ENCODE data around the gene TFAP2E.

The TFAP2E gene

GRCh38 chr1:35554266-35555211 lies 18.6 kb upstream of the TFAP2E start:
- no peak for TF ChIP-seq CTCF (IDR thresholded peaks at IDR 0.05)
- Histone ChIP-seq H3K4me1 (ENCODE audit: control insufficient read depth in 1 of 2, insufficient read depth in 1 of 2, low read depth in 1 of 2, low read length in 1 of 2) (peaks cover 34 to 36% of the 10 kb centered on the region in 2 experiments), H3K36me3 (peaks cover 41% of the 10 kb centered on the region), H3K27me3 (no peaks in the 10 kb centered on the region), H3K27ac (no peak overlapping the region), H3K9me3 (no peaks in the 10 kb centered on the region), H3K4me3 (ENCODE audit: low read depth in 1 of 2, low read length in 1 of 2) (no peak overlapping the region)

GRCh38 chr1:35555212-35555584 lies 17.9 kb upstream of the TFAP2E start:
- H3K27me3 ChIP-seq, result no peaks in the 10 kb centered on the region
- peaks cover 36 to 43% of the 10 kb centered on the region in 2 experiments for H3K4me1 ChIP-seq (ENCODE audit: control insufficient read depth in 1 of 2, insufficient read depth in 1 of 2, low read depth in 1 of 2, low read length in 1 of 2)
- H3K27ac ChIP-seq, result no peak overlapping the region

GRCh38 chr1:35555601-35556477 lies 17.3 kb upstream of the TFAP2E start:
- H3K4me1 ChIP-seq (ENCODE audit: control insufficient read depth in 1 of 2, insufficient read depth in 1 of 2, low read depth in 1 of 2, low read length in 1 of 2), result peaks cover 36 to 44% of the 10 kb centered on the region in 2 experiments
- H3K36me3 ChIP-seq, result peaks cover 29% of the 10 kb centered on the region
- no peaks in the 10 kb centered on the region for H3K9me3 ChIP-seq
- H3K4me3 ChIP-seq (ENCODE audit: low read depth in 1 of 2, low read length in 1 of 2), result peak overlapping the region in 1 of 2 experiments; percentile 84
- TF ChIP-seq CTCF (IDR thresholded peaks at IDR 0.05), result no peak
- H3K27ac ChIP-seq, result peak overlapping the region; percentile 97
- H3K27me3 ChIP-seq, result no peaks in the 10 kb centered on the region

More at GRCh38 chr1:35555212-35555584, 17.9 kb upstream of the TFAP2E start:
- H3K36me3 ChIP-seq, result peaks cover 34% of the 10 kb centered on the region
- H3K9me3 ChIP-seq, result no peaks in the 10 kb centered on the region
- no peak overlapping the region for H3K4me3 ChIP-seq (ENCODE audit: low read depth in 1 of 2, low read length in 1 of 2)
- no peak for TF ChIP-seq CTCF (IDR thresholded peaks at IDR 0.05)

- Histone ChIP-seq H3K36me3 (peaks cover 21% of the 10 kb centered on the region), H3K27me3 (no peaks in the 10 kb centered on the region), H3K4me3 (ENCODE audit: low read depth in 1 of 2, low read length in 1 of 2) (peak overlapping the region; percentile 84 to 96), H3K4me1 (ENCODE audit: control insufficient read depth in 1 of 2, insufficient read depth in 1 of 2, low read depth in 1 of 2, low read length in 1 of 2) (peaks cover 36 to 44% of the 10 kb centered on the region in 2 experiments), H3K9me3 (no peaks in the 10 kb centered on the region), H3K27ac (peak overlapping the region; percentile 97)
- TF ChIP-seq CTCF (IDR thresholded peaks at IDR 0.05), result no peak
These were observed 16.5 kb upstream of the TFAP2E start for GRCh38 chr1:35556484-35557117.

- H3K36me3 ChIP-seq, result peaks cover 16% of the 10 kb centered on the region
- TF ChIP-seq CTCF (IDR thresholded peaks at IDR 0.05), result no peak
- H3K9me3 ChIP-seq, result no peaks in the 10 kb centered on the region
- no peaks in the 10 kb centered on the region for H3K27me3 ChIP-seq
- peak within 1 kb of the TSS; percentile 84 to 96 for H3K4me3 ChIP-seq (ENCODE audit: low read depth in 1 of 2, low read length in 1 of 2)
- H3K4me1 ChIP-seq (ENCODE audit: control insufficient read depth in 1 of 2, insufficient read depth in 1 of 2, low read depth in 1 of 2, low read length in 1 of 2), result peaks cover 37 to 46% of the 10 kb centered on the region in 2 experiments
- peak within 1 kb of the TSS; percentile 97 for H3K27ac ChIP-seq
These were observed 15.9 kb upstream of the TFAP2E start, which contains the start of gene KIAA0319L for GRCh38 chr1:35557118-35557610. Gene KIAA0319L, minus strand, starts transcription at chr1:35557403. Its CDS starts 2,912 bp downstream, at chr1:35554491.
